ENCODE measurements around the gene MAGI3. TPM values are rescaled to one million over a fixed set of nuclear protein-coding genes. Genes with fewer than 3 reads are reported as not detected.
"Not testable (repeated sequence)": the region's sequence is repeated elsewhere in the genome, so short reads cannot be mapped to it uniquely, and the experiment has no call there.

MAGI3 gene
- polyA plus RNA-seq, 5 donors = 22.1 to 38.6 (median 33.7) TPM

GRCh38 chr1:113508364-113509164 lies 118.2 kb downstream of the MAGI3 start:
- DNase-seq = no peak

- DNase-seq = not testable (repeated sequence)
These were observed 119.5 kb downstream of the MAGI3 start for GRCh38 chr1:113509766-113510165.

GRCh38 chr1:113511269-113511668 lies 121.0 kb downstream of the MAGI3 start:
- DNase-seq = no peak

GRCh38 chr1:113515498-113515897 lies 125.2 kb downstream of the MAGI3 start:
- DNase-seq = no peak

- DNase-seq = no peak
These were observed 127.0 kb downstream of the MAGI3 start for GRCh38 chr1:113517346-113517745.

GRCh38 chr1:113517983-113518382 lies 127.7 kb downstream of the MAGI3 start:
- DNase-seq = no peak

- no peak for DNase-seq
These were observed 129.2 kb downstream of the MAGI3 start for GRCh38 chr1:113519556-113519955.

GRCh38 chr1:113530021-113530420 lies 139.7 kb downstream of the MAGI3 start:
- DNase-seq = no peak

GRCh38 chr1:113531321-113531720 lies 141.0 kb downstream of the MAGI3 start:
- DNase-seq = no peak

GRCh38 chr1:113533061-113533460 lies 142.7 kb downstream of the MAGI3 start:
- no peak for DNase-seq

- DNase-seq = no peak
These were observed 144.0 kb downstream of the MAGI3 start for GRCh38 chr1:113534130-113534817.

- DNase-seq = no peak
These were observed 144.6 kb downstream of the MAGI3 start for GRCh38 chr1:113534875-113535274.

- no peak for DNase-seq
These were observed 146.0 kb downstream of the MAGI3 start for GRCh38 chr1:113536182-113536780.

- no peak for DNase-seq
These were observed 147.9 kb downstream of the MAGI3 start for GRCh38 chr1:113538225-113538624.

- DNase-seq = no peak
These were observed 150.0 kb downstream of the MAGI3 start for GRCh38 chr1:113540335-113540734.

GRCh38 chr1:113541106-113541505 lies 150.8 kb downstream of the MAGI3 start:
- no peak for DNase-seq

- no peak for DNase-seq
These were observed 151.9 kb downstream of the MAGI3 start for GRCh38 chr1:113542221-113542701.

- DNase-seq = no peak
These were observed 152.8 kb downstream of the MAGI3 start for GRCh38 chr1:113543110-113543509.

GRCh38 chr1:113545210-113545609 lies 154.9 kb downstream of the MAGI3 start:
- DNase-seq = no peak

GRCh38 chr1:113545626-113546025 lies 155.3 kb downstream of the MAGI3 start:
- DNase-seq = no peak

- no peak for DNase-seq
These were observed 161.4 kb downstream of the MAGI3 start for GRCh38 chr1:113551728-113552127.

- no peak for DNase-seq
These were observed 161.9 kb downstream of the MAGI3 start for GRCh38 chr1:113552244-113552643.

GRCh38 chr1:113557187-113557586 lies 166.9 kb downstream of the MAGI3 start:
- no peak for DNase-seq
